ENCODE data around the gene SERPINH1.

DNA sequence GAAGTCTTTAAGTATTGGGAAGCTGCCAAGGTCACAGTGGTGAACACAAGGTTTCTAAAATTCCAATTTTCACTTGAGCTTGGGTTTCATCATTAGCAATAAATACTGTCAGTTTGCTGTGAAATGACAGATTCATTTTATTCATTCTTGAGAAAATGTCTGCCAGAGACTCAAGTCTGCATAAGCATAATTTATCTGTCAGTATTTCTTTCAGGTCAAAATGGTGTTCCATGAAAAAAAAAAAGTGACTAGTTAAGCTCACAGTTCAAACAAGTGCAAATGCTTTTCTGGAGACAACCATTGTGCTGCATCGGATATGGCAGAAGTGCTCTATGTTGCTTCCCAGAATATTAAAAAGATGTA lies 28.2 kb upstream of the SERPINH1 start:
- TF ChIP-seq CTCF (conservative IDR thresholded peaks at IDR 0.05 in 1 of 2, IDR thresholded peaks at IDR 0.05 in 1 of 2; ENCODE audit: extremely low read depth in 1 of 2, insufficient read depth in 1 of 2, low read depth in 1 of 2, low read length in 2 of 2) (no peak), EZH2 (IDR thresholded peaks at IDR 0.05; ENCODE audit: borderline replicate concordance, low read length) (no peak)

Data from mammary epithelial cell (primary cell).